WTC11 (cell line): Measurements from ENCODE around the gene SELENOW.
"Not testable (repeated sequence)": the region's sequence is repeated elsewhere in the genome, so short reads cannot be mapped to it uniquely, and the experiment has no call there.

ENCODE experiments used
- ESRRA ChIP-seq: sonication (generic); formaldehyde crosslinking; IDR thresholded peaks from 2 replicates; pipeline ENCODE4 v1.8.1; 2022; ENCODE audit warnings: mild to moderate bottlenecking, missing genetic modification reagents, borderline replicate concordance
- KAT7 ChIP-seq: sonication (generic); formaldehyde crosslinking; IDR thresholded peaks from 2 replicates; pipeline ENCODE4 v1.8.1; 2023; ENCODE audit warnings: missing genetic modification reagents, mild to moderate bottlenecking, borderline replicate concordance
- MLX ChIP-seq: sonication (generic); formaldehyde crosslinking; IDR thresholded peaks from 2 replicates; pipeline ENCODE4 v1.8.1; 2023; ENCODE audit warnings: mild to moderate bottlenecking, missing genetic modification reagents, moderate library complexity
- RELA ChIP-seq: sonication (generic); formaldehyde crosslinking; IDR thresholded peaks from 2 replicates; pipeline ENCODE4 v1.8.1; 2022; ENCODE audit warnings: missing genetic modification reagents, mild to moderate bottlenecking, borderline replicate concordance
- SP1 ChIP-seq: sonication (generic); formaldehyde crosslinking; conservative IDR thresholded peaks from 2 replicates; pipeline ENCODE4 v1.8.1; 2022; ENCODE audit warnings: missing genetic modification reagents
- TEAD1 ChIP-seq: sonication (generic); formaldehyde crosslinking; IDR thresholded peaks from 2 replicates; pipeline ENCODE4 v1.8.0; 2022; ENCODE audit warnings: mild to moderate bottlenecking, missing genetic modification reagents
- TF ChIP-seq, protein P1 (sequence below): fragments of 200-600 bp; IDR thresholded peaks from 2 replicates; pipeline ENCODE4 v1.8.0; 2022; ENCODE audit warnings: antibody characterized with exemption
- TF ChIP-seq, protein P2 (sequence below): sonication (generic); formaldehyde crosslinking; IDR thresholded peaks from 2 replicates; pipeline ENCODE4 v1.8.0; 2022; ENCODE audit warnings: mild to moderate bottlenecking, missing genetic modification reagents
- TF ChIP-seq, protein P3 (sequence below): sonication (generic); formaldehyde crosslinking; IDR thresholded peaks from 2 replicates; pipeline ENCODE4 v1.8.0; 2022; ENCODE audit warnings: mild to moderate bottlenecking, missing genetic modification reagents
- TF ChIP-seq, protein P4 (sequence below): sonication (generic); formaldehyde crosslinking; IDR thresholded peaks from 2 replicates; pipeline ENCODE4 v1.8.1; 2022; ENCODE audit warnings: low read depth, mild to moderate bottlenecking, moderate library complexity, missing genetic modification reagents, borderline replicate concordance
- TF ChIP-seq, protein P5 (sequence below): sonication (generic); formaldehyde crosslinking; IDR thresholded peaks from 2 replicates; pipeline ENCODE4 v1.8.0; 2022; ENCODE audit warnings: missing genetic modification reagents
- TF ChIP-seq, protein P6 (sequence below): sonication (generic); formaldehyde crosslinking; conservative IDR thresholded peaks from 2 replicates; pipeline ENCODE4 v1.8.1; 2022; ENCODE audit warnings: mild to moderate bottlenecking, missing genetic modification reagents

DNA sequence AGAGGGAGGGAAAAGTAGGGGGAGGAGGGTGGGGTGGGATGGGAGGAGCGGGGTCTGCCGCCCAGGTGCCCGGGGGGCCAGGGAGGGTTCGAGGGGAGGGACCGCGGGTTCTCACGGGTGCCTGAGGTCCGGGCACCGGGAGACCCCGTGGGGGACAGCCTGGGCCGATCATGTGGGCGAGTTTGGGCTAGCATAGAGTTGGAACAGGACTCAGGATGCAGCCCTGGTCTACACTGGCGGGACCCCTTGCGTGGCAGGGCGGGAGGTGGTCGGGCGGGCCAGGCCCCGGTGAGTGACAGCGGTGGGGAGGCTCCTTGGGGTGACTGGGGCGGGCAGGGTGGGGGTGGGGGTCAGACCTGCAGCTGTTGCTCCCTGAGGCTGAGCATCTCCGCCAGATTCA is 24.6 kb downstream of the SELENOW start:
- TF ChIP-seq, protein P1, sequence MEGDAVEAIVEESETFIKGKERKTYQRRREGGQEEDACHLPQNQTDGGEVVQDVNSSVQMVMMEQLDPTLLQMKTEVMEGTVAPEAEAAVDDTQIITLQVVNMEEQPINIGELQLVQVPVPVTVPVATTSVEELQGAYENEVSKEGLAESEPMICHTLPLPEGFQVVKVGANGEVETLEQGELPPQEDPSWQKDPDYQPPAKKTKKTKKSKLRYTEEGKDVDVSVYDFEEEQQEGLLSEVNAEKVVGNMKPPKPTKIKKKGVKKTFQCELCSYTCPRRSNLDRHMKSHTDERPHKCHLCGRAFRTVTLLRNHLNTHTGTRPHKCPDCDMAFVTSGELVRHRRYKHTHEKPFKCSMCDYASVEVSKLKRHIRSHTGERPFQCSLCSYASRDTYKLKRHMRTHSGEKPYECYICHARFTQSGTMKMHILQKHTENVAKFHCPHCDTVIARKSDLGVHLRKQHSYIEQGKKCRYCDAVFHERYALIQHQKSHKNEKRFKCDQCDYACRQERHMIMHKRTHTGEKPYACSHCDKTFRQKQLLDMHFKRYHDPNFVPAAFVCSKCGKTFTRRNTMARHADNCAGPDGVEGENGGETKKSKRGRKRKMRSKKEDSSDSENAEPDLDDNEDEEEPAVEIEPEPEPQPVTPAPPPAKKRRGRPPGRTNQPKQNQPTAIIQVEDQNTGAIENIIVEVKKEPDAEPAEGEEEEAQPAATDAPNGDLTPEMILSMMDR = not testable (repeated sequence)
- TF ChIP-seq, protein P2, sequence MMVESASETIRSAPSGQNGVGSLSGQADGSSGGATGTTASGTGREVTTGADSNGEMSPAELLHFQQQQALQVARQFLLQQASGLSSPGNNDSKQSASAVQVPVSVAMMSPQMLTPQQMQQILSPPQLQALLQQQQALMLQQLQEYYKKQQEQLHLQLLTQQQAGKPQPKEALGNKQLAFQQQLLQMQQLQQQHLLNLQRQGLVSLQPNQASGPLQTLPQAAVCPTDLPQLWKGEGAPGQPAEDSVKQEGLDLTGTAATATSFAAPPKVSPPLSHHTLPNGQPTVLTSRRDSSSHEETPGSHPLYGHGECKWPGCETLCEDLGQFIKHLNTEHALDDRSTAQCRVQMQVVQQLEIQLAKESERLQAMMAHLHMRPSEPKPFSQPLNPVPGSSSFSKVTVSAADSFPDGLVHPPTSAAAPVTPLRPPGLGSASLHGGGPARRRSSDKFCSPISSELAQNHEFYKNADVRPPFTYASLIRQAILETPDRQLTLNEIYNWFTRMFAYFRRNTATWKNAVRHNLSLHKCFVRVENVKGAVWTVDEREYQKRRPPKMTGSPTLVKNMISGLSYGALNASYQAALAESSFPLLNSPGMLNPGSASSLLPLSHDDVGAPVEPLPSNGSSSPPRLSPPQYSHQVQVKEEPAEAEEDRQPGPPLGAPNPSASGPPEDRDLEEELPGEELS (CRISPR knock-in tag) = not testable (repeated sequence)
- TF ChIP-seq, protein P3, sequence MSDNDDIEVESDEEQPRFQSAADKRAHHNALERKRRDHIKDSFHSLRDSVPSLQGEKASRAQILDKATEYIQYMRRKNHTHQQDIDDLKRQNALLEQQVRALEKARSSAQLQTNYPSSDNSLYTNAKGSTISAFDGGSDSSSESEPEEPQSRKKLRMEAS = not testable (repeated sequence)
- not testable (repeated sequence) for TF ChIP-seq MLX, SP1, KAT7, ESRRA, TEAD1, RELA (CRISPR knock-in tag)
- TF ChIP-seq, protein P4, sequence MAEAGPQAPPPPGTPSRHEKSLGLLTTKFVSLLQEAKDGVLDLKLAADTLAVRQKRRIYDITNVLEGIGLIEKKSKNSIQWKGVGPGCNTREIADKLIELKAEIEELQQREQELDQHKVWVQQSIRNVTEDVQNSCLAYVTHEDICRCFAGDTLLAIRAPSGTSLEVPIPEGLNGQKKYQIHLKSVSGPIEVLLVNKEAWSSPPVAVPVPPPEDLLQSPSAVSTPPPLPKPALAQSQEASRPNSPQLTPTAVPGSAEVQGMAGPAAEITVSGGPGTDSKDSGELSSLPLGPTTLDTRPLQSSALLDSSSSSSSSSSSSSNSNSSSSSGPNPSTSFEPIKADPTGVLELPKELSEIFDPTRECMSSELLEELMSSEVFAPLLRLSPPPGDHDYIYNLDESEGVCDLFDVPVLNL = not testable (repeated sequence)
- TF ChIP-seq, protein P5, sequence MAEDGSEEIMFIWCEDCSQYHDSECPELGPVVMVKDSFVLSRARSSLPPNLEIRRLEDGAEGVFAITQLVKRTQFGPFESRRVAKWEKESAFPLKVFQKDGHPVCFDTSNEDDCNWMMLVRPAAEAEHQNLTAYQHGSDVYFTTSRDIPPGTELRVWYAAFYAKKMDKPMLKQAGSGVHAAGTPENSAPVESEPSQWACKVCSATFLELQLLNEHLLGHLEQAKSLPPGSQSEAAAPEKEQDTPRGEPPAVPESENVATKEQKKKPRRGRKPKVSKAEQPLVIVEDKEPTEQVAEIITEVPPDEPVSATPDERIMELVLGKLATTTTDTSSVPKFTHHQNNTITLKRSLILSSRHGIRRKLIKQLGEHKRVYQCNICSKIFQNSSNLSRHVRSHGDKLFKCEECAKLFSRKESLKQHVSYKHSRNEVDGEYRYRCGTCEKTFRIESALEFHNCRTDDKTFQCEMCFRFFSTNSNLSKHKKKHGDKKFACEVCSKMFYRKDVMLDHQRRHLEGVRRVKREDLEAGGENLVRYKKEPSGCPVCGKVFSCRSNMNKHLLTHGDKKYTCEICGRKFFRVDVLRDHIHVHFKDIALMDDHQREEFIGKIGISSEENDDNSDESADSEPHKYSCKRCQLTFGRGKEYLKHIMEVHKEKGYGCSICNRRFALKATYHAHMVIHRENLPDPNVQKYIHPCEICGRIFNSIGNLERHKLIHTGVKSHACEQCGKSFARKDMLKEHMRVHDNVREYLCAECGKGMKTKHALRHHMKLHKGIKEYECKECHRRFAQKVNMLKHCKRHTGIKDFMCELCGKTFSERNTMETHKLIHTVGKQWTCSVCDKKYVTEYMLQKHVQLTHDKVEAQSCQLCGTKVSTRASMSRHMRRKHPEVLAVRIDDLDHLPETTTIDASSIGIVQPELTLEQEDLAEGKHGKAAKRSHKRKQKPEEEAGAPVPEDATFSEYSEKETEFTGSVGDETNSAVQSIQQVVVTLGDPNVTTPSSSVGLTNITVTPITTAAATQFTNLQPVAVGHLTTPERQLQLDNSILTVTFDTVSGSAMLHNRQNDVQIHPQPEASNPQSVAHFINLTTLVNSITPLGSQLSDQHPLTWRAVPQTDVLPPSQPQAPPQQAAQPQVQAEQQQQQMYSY (CRISPR knock-in tag) = not testable (repeated sequence)
- TF ChIP-seq, protein P6, sequence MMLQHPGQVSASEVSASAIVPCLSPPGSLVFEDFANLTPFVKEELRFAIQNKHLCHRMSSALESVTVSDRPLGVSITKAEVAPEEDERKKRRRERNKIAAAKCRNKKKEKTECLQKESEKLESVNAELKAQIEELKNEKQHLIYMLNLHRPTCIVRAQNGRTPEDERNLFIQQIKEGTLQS = not testable (repeated sequence)
